IMR-90 (cell line): ENCODE measurements around the gene CCDC50. TPM values are rescaled to one million over a fixed set of nuclear protein-coding genes. Genes with fewer than 3 reads are reported as not detected.

ENCODE experiments used
- ATAC-seq: fragments of 200-7000 bp; cut with Tn5 transposase; 2 replicates; pipeline ENCODE4 v1.9.1; 2020; ENCODE audit warnings: low read depth, mild to moderate bottlenecking, moderate library complexity
- BruUV-seq: library from RNA; stranded (reverse); fragments of 400-500 nt; replicated peaks from 2 replicates; lab custom pipeline; 2021; lab: Mats Ljungman, UMichigan
- CTCF ChIA-PET: fragments of 300-600 bp; formaldehyde crosslinking; extraction: SDS; loops from one replicate; lab custom pipeline; 2021; ENCODE audit warnings: antibody characterized with exemption; lab: Yijun Ruan, JAX
- POLR2A ChIA-PET: fragments of 300-600 bp; sonication (Branson Sonifier 250); formaldehyde crosslinking; loops from one replicate; lab custom pipeline; 2022; ENCODE audit warnings: antibody characterized with exemption; ENCODE audit not compliant: unreplicated experiment; lab: Charles Lee
- DNase-seq: peaks from one replicate; pipeline ENCODE4 v3.0.0; 2013
- H2AFZ ChIP-seq: replicated peaks from 2 replicates; pipeline ENCODE3; 2013; ENCODE audit warnings: low read length, mild to moderate bottlenecking; ENCODE audit not compliant: poor library complexity
- H2AK5ac ChIP-seq: 2 replicates; pipeline ENCODE4 v1.6.1; 2013; ENCODE audit warnings: low read depth, low read length, inconsistent platforms
- H2AK9ac ChIP-seq: replicated peaks from 2 replicates; pipeline ENCODE3; 2013; ENCODE audit warnings: mild to moderate bottlenecking, low read depth, low read length, moderate library complexity; ENCODE audit not compliant: poor library complexity
- H2BK120ac ChIP-seq: 2 replicates; pipeline ENCODE4 v1.6.1; 2013; ENCODE audit warnings: low read depth, low read length, inconsistent platforms
- H2BK15ac ChIP-seq: 3 replicates; pipeline ENCODE4 v1.6.1; 2013; ENCODE audit warnings: low read depth, low read length, inconsistent platforms
- H2BK20ac ChIP-seq: 2 replicates; pipeline ENCODE4 v1.6.1; 2013; ENCODE audit warnings: low read depth, mild to moderate bottlenecking, inconsistent platforms, low read length, moderate library complexity
- H2BK5ac ChIP-seq: 2 replicates; pipeline ENCODE4 v1.6.1; 2013; ENCODE audit warnings: mild to moderate bottlenecking, low read depth, low read length, inconsistent platforms; ENCODE audit not compliant: poor library complexity, severe bottlenecking
- H3K14ac ChIP-seq: replicated peaks from 2 replicates; pipeline ENCODE4 v1.6.1; 2013; ENCODE audit warnings: low read depth, low read length, inconsistent platforms
- H3K18ac ChIP-seq: 2 replicates; pipeline ENCODE4 v1.6.1; 2013; ENCODE audit warnings: low read depth, low read length, control low read depth
- H3K23ac ChIP-seq: 2 replicates; pipeline ENCODE4 v1.6.1; 2013; ENCODE audit warnings: low read depth, low read length, inconsistent platforms
- H3K27ac ChIP-seq: 2 replicates; pipeline ENCODE4 v1.5.1; 2013; ENCODE audit warnings: mild to moderate bottlenecking, control low read depth, low read length; ENCODE audit not compliant: insufficient read depth
- H3K27me3 ChIP-seq: 2 replicates; pipeline ENCODE4 v1.6.1; 2013; ENCODE audit warnings: low read length; ENCODE audit not compliant: control insufficient read depth, insufficient read depth
- H3K36me3 ChIP-seq: 2 replicates; pipeline ENCODE4 v1.6.1; 2013; ENCODE audit warnings: low read length, mixed read lengths; ENCODE audit not compliant: control insufficient read depth, insufficient read depth
- H3K4ac ChIP-seq: 2 replicates; pipeline ENCODE4 v1.6.1; 2013; ENCODE audit warnings: low read depth, low read length, inconsistent platforms
- H3K4me1 ChIP-seq: 2 replicates; pipeline ENCODE4 v1.6.1; 2013; ENCODE audit warnings: low read length, mixed read lengths; ENCODE audit not compliant: control insufficient read depth, insufficient read depth
- H3K4me2 ChIP-seq: 2 replicates; pipeline ENCODE4 v1.6.1; 2013; ENCODE audit warnings: low read depth, mild to moderate bottlenecking, control low read depth, low read length, moderate library complexity
- H3K4me3 ChIP-seq: 2 replicates; pipeline ENCODE4 v1.5.1; 2013; ENCODE audit warnings: low read depth, mild to moderate bottlenecking, control low read depth, low read length, moderate library complexity; ENCODE audit not compliant: insufficient read depth
- H3K56ac ChIP-seq: 2 replicates; pipeline ENCODE4 v1.6.1; 2013; ENCODE audit warnings: low read length, inconsistent platforms; ENCODE audit not compliant: insufficient read depth; ENCODE audit errors: extremely low read depth
- H3K79me1 ChIP-seq, 2 experiments: 2 replicates each; pipeline ENCODE4 v1.6.1; 2013; ENCODE audit warnings: low read length in 2 of 2, inconsistent platforms in 1 of 2, low read depth in 1 of 2
- H3K9ac ChIP-seq: 2 replicates; pipeline ENCODE4 v1.6.1; 2013; ENCODE audit warnings: low read depth, low read length, control low read depth
- H3K9me1 ChIP-seq: 2 replicates; pipeline ENCODE4 v1.6.1; 2013; ENCODE audit warnings: low read length, inconsistent platforms; ENCODE audit not compliant: insufficient read depth
- H3K9me3 ChIP-seq: 2 replicates; pipeline ENCODE4 v1.6.1; 2013; ENCODE audit warnings: low read length; ENCODE audit not compliant: control insufficient read depth, insufficient read depth
- H4K20me1 ChIP-seq: 2 replicates; pipeline ENCODE4 v1.6.1; 2013; ENCODE audit warnings: low read length, inconsistent platforms; ENCODE audit not compliant: insufficient read depth
- H4K5ac ChIP-seq: 2 replicates; pipeline ENCODE4 v1.6.1; 2013; ENCODE audit warnings: mild to moderate bottlenecking, low read depth, low read length, control low read depth
- H4K8ac ChIP-seq, 2 experiments: 2 replicates each; pipeline ENCODE4 v1.6.1; 2013; ENCODE audit warnings: low read depth in 2 of 2, low read length in 2 of 2, control low read depth in 1 of 2, inconsistent platforms in 1 of 2
- H4K91ac ChIP-seq: 2 replicates; pipeline ENCODE4 v1.6.1; 2013; ENCODE audit warnings: low read depth, low read length, inconsistent platforms; ENCODE audit not compliant: insufficient read depth
- BHLHE40 ChIP-seq: fragments of 150-350 bp; IDR thresholded peaks from 2 replicates; pipeline ENCODE4 v1.6.1; 2016; ENCODE audit warnings: mild to moderate bottlenecking, low read depth, low read length
- FOS ChIP-seq: fragments of 150-350 bp; IDR thresholded peaks from 2 replicates; pipeline ENCODE4 v1.6.1; 2016; ENCODE audit warnings: low read depth, low read length
- MAFK ChIP-seq: IDR thresholded peaks from 2 replicates; pipeline ENCODE4 v1.6.1; 2012; ENCODE audit warnings: low read depth, low read length, improper control_type of control experiment
- MAZ ChIP-seq: IDR thresholded peaks from 2 replicates; pipeline ENCODE4 v1.6.1; 2012; ENCODE audit warnings: low read depth, mild to moderate bottlenecking, low read length, improper control_type of control experiment, moderate library complexity, borderline replicate concordance
- MXI1 ChIP-seq: IDR thresholded peaks from 2 replicates; pipeline ENCODE4 v1.6.1; 2012; ENCODE audit warnings: low read depth, mild to moderate bottlenecking, low read length, moderate library complexity, borderline replicate concordance
- NFE2L2 ChIP-seq: fragments of 150-350 bp; IDR thresholded peaks from 2 replicates; pipeline ENCODE4 v1.6.1; 2016; ENCODE audit warnings: low read depth, mild to moderate bottlenecking, low read length
- RCOR1 ChIP-seq: IDR thresholded peaks from 2 replicates; pipeline ENCODE4 v1.6.1; 2012; ENCODE audit warnings: mild to moderate bottlenecking, low read length, improper control_type of control experiment; ENCODE audit not compliant: insufficient replicate concordance
- RFX5 ChIP-seq: IDR thresholded peaks from 2 replicates; pipeline ENCODE4 v1.8.0; 2012; ENCODE audit warnings: low read depth, mild to moderate bottlenecking, low read length, moderate library complexity
- WGBS, 2 experiments: methylation state at CpG; one replicate each; pipeline versions ENCODE4 v1.1.5 to v1.1.7; 2013; ENCODE audit warnings: missing lambda C conversion rate in 2 of 2; ENCODE audit not compliant: insufficient read length in 1 of 2; ENCODE audit errors: extremely low coverage in 2 of 2; 5-methylcytosine and 5-hydroxymethylcytosine counted together
- dilution Hi-C: fragments of 300-500 bp; cut with HindIII; formaldehyde crosslinking; loops from one replicate; pipeline ENCODE4 v1.14.3; 2018; ENCODE audit warnings: low sequenced_read_pairs; ENCODE audit not compliant: unreplicated experiment
- in situ Hi-C: fragments of 300-500 bp; cut with MboI; formaldehyde crosslinking; loops from 3 replicates; pipeline ENCODE4 v1.14.3; 2019; ENCODE audit warnings: low sequenced_read_pairs, inconsistent platforms, mixed read lengths
- intact Hi-C: fragments of 100-400 bp; cut with micrococcal nuclease; formaldehyde crosslinking; loops from 2 replicates; pipeline ENCODE4 v1.10.0; 2022
- polyA plus RNA-seq, 3 experiments: library from polyadenylated mRNA; depleted of rRNA; stranded (reverse); fragments of >200 nt; gene quantifications; 2 replicates each; pipeline ENCODE4 v1.2.3, GENCODE V29; 2012; ENCODE audit warnings: low replicate concordance in 1 of 3
- total RNA-seq: library from RNA; depleted of rRNA; stranded (reverse); fragments of >200 nt; gene quantifications from 2 replicates; pipeline ENCODE4 v1.2.3, GENCODE V29; 2012
- TF ChIP-seq, protein P1 (sequence below): fragments of 150-350 bp; IDR thresholded peaks from 2 replicates; pipeline ENCODE4 v1.6.1; 2017; ENCODE audit warnings: mild to moderate bottlenecking, antibody characterized with exemption, low read length, low read depth

CCDC50 gene
- total and polyA plus RNA-seq, 2 of the 4 experiments (the other 2 are of a cell fraction): 59.0 to 63.1 TPM

- TF ChIP-seq, protein P1, sequence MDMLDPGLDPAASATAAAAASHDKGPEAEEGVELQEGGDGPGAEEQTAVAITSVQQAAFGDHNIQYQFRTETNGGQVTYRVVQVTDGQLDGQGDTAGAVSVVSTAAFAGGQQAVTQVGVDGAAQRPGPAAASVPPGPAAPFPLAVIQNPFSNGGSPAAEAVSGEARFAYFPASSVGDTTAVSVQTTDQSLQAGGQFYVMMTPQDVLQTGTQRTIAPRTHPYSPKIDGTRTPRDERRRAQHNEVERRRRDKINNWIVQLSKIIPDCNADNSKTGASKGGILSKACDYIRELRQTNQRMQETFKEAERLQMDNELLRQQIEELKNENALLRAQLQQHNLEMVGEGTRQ: no peak
- TF ChIP-seq RCOR1 (no peak), MAFK (no peak), MXI1 (no peak), FOS (no peak), RFX5 (no peak), NFE2L2 (no peak), MAZ (no peak), BHLHE40 (no peak)
- no peak overlapping the region for H4K5ac ChIP-seq
- no peak overlapping the region for H3K56ac ChIP-seq
- H3K27me3 ChIP-seq: no peaks in the 10 kb centered on the region
- H3K27ac ChIP-seq: peak overlapping the region; percentile 47; the same call in 1 of the 2 replicates
- BruUV-seq: no TSS peak
- no peaks in the 10 kb centered on the region for H4K20me1 ChIP-seq
- no peak overlapping the region for H4K91ac ChIP-seq
- no peak overlapping the region for H3K4me2 ChIP-seq
- POLR2A ChIA-PET: no interaction called here
- no peak overlapping the region for H3K9ac ChIP-seq
- no peak overlapping the region for H3K4ac ChIP-seq
- peaks cover 4 to 34% of the 10 kb centered on the region in 2 experiments; a peak in 2 of 4 replicates for H3K79me1 ChIP-seq
- no peak overlapping the region for H2AFZ ChIP-seq
- peak overlapping the region; percentile 81 for H2BK5ac ChIP-seq
- peaks cover 4% of the 10 kb centered on the region; the same call in 1 of the 2 replicates for H3K4me1 ChIP-seq
- no peak overlapping the region for H3K14ac ChIP-seq
- intact Hi-C loops (no loop called here), dilution Hi-C loops (no loop called here), in situ Hi-C loops (no loop called here)
- ATAC-seq: no peak
- H4K8ac ChIP-seq: no peak overlapping the region
- no peaks in the 10 kb centered on the region for H3K9me3 ChIP-seq
- H3K9me1 ChIP-seq: peaks cover 2% of the 10 kb centered on the region; the same call in 1 of the 2 replicates
- H3K18ac ChIP-seq: no peak overlapping the region
- no peak overlapping the region for H2BK20ac ChIP-seq
- H2BK120ac ChIP-seq: no peak overlapping the region
- CTCF ChIA-PET: interaction anchor here (0.6 kb wide), 1 partner anchor 75 kb away, joined by 3 read pairs; no protein-coding TSS in a partner anchor
- peaks cover 11% of the 10 kb centered on the region for H3K36me3 ChIP-seq
- no peak overlapping the region for H2AK9ac ChIP-seq
- H3K23ac ChIP-seq: no peak overlapping the region
- no peak overlapping the region for H3K4me3 ChIP-seq
- WGBS, 2 experiments: no CpG with 5 or more reads among the region's 5 CpGs
- no peak overlapping the region for H2BK15ac ChIP-seq
- no peak overlapping the region for H2AK5ac ChIP-seq
- DNase-seq: no peak
These were observed 39.8 kb downstream of the CCDC50 start for GRCh38 chr3:191368755-191369615.
